ENCODE measurements around the gene SPDL1.

The SPDL1 gene

GRCh38 chr5:169583424-169584220 lies at the start of gene SPDL1:
TSS of gene SPDL1 (plus strand) at chr5:169583773. CDS start at chr5:169588417, 4,644 bp downstream.
- peak; percentile 92 for DNase-seq (ENCODE audit: low spot score)

GRCh38 chr5:169534311-169534880 lies 49.2 kb upstream of the SPDL1 start:
- DNase-seq (ENCODE audit: low spot score) = no peak

GRCh38 chr5:169534939-169535338 lies 48.6 kb upstream of the SPDL1 start:
- DNase-seq (ENCODE audit: low spot score) = no peak

- no peak for DNase-seq (ENCODE audit: low spot score)
Observed at GRCh38 chr5:169538944-169539343, 44.6 kb upstream of the SPDL1 start.

- no peak for DNase-seq (ENCODE audit: low spot score)
Observed at GRCh38 chr5:169542811-169543210, 40.8 kb upstream of the SPDL1 start.

GRCh38 chr5:169544264-169544950 lies 39.2 kb upstream of the SPDL1 start:
- no peak for DNase-seq (ENCODE audit: low spot score)

- no peak for DNase-seq (ENCODE audit: low spot score)
Observed at GRCh38 chr5:169545762-169546161, 37.8 kb upstream of the SPDL1 start.

- no peak for DNase-seq (ENCODE audit: low spot score)
Observed at GRCh38 chr5:169546346-169546745, 37.2 kb upstream of the SPDL1 start.

GRCh38 chr5:169547508-169547907 lies 36.1 kb upstream of the SPDL1 start:
- DNase-seq (ENCODE audit: low spot score) = no peak

- no peak for DNase-seq (ENCODE audit: low spot score)
Observed at GRCh38 chr5:169548315-169548714, 35.3 kb upstream of the SPDL1 start.

- no peak for DNase-seq (ENCODE audit: low spot score)
Observed at GRCh38 chr5:169549453-169550100, 34.0 kb upstream of the SPDL1 start.

- DNase-seq (ENCODE audit: low spot score) = no peak
Observed at GRCh38 chr5:169550227-169550626, 33.3 kb upstream of the SPDL1 start.

GRCh38 chr5:169551146-169551545 lies 32.4 kb upstream of the SPDL1 start:
- no peak for DNase-seq (ENCODE audit: low spot score)

- no peak for DNase-seq (ENCODE audit: low spot score)
Observed at GRCh38 chr5:169551696-169552095, 31.9 kb upstream of the SPDL1 start.

- no peak for DNase-seq (ENCODE audit: low spot score)
Observed at GRCh38 chr5:169554251-169554650, 29.3 kb upstream of the SPDL1 start.

- DNase-seq (ENCODE audit: low spot score) = no peak
Observed at GRCh38 chr5:169557838-169558237, 25.7 kb upstream of the SPDL1 start.

- DNase-seq (ENCODE audit: low spot score) = no peak
Observed at GRCh38 chr5:169561893-169562292, 21.7 kb upstream of the SPDL1 start.

GRCh38 chr5:169563369-169563768 lies 20.2 kb upstream of the SPDL1 start:
- DNase-seq (ENCODE audit: low spot score) = no peak

GRCh38 chr5:169566202-169566601 lies 17.4 kb upstream of the SPDL1 start:
- DNase-seq (ENCODE audit: low spot score) = no peak

- DNase-seq (ENCODE audit: low spot score) = no peak
Observed at GRCh38 chr5:169567079-169567478, 16.5 kb upstream of the SPDL1 start.

GRCh38 chr5:169569513-169569912 lies 14.1 kb upstream of the SPDL1 start:
- DNase-seq (ENCODE audit: low spot score) = no peak

GRCh38 chr5:169571355-169571754 lies 12.2 kb upstream of the SPDL1 start:
- DNase-seq (ENCODE audit: low spot score) = no peak
